Neural progenitor cell (in vitro differentiated cells): Measurements from ENCODE around the gene EYS. TPM values are rescaled to one million over a fixed set of nuclear protein-coding genes. Genes with fewer than 3 reads are reported as not detected.

ENCODE experiments used
- DNase-seq: peaks from one replicate; pipeline ENCODE4 v3.0.0-alpha.2; 2016; ENCODE audit warnings: low spot score
- H2AFZ ChIP-seq: fragments of 200-600 bp; sonication (generic); replicated peaks from 2 replicates; pipeline ENCODE4 v1.6.1; 2016; ENCODE audit warnings: antibody characterized with exemption
- H3F3A ChIP-seq: fragments of 200-600 bp; sonication (generic); 2 replicates; pipeline ENCODE4 v1.6.1; 2016; ENCODE audit warnings: antibody characterized with exemption, low read depth
- H3K27ac ChIP-seq: fragments of 200-600 bp; sonication (generic); 2 replicates; pipeline ENCODE4 v1.5.1; 2016; ENCODE audit warnings: mild to moderate bottlenecking
- H3K27me3 ChIP-seq: fragments of 200-600 bp; sonication (generic); 2 replicates; pipeline ENCODE4 v1.6.1; 2016; ENCODE audit warnings: mild to moderate bottlenecking, moderate library complexity
- H3K36me3 ChIP-seq: fragments of 200-600 bp; sonication (generic); 2 replicates; pipeline ENCODE4 v1.5.1; 2016
- H3K4me1 ChIP-seq: fragments of 200-600 bp; sonication (generic); 2 replicates; pipeline ENCODE4 v1.6.1; 2016; ENCODE audit warnings: mixed run types
- H3K4me2 ChIP-seq: fragments of 200-600 bp; sonication (generic); 2 replicates; pipeline ENCODE4 v1.6.1; 2016
- H3K4me3 ChIP-seq: fragments of 200-600 bp; sonication (generic); 2 replicates; pipeline ENCODE4 v1.5.1; 2016
- H3K79me2 ChIP-seq: fragments of 200-600 bp; sonication (generic); 2 replicates; pipeline ENCODE4 v1.6.1; 2016; ENCODE audit warnings: low read depth
- H3K9ac ChIP-seq: fragments of 200-600 bp; sonication (generic); 2 replicates; pipeline ENCODE4 v1.6.1; 2016
- H3K9me3 ChIP-seq: fragments of 200-600 bp; sonication (generic); 2 replicates; pipeline ENCODE4 v1.5.1; 2016; ENCODE audit warnings: low read depth
- H4K20me1 ChIP-seq: fragments of 200-600 bp; sonication (generic); 2 replicates; pipeline ENCODE4 v1.6.1; 2016; ENCODE audit warnings: low read depth
- H3K27ac Mint-ChIP-seq: 3 replicates; pipeline ENCODE4 v1.8.0; 2021; ENCODE audit warnings: mixed read lengths
- H3K27me3 Mint-ChIP-seq: 2 replicates; pipeline ENCODE4 v1.8.0; 2022; ENCODE audit warnings: low read depth, mild to moderate bottlenecking, inconsistent platforms, moderate library complexity, mixed read lengths; ENCODE audit not compliant: insufficient read depth
- H3K36me3 Mint-ChIP-seq: 3 replicates; pipeline ENCODE4 v1.8.0; 2021; ENCODE audit warnings: mixed read lengths
- H3K4me1 Mint-ChIP-seq: 3 replicates; pipeline ENCODE4 v1.8.0; 2021; ENCODE audit warnings: mixed read lengths
- H3K4me3 Mint-ChIP-seq: 3 replicates; pipeline ENCODE4 v1.8.0; 2021; ENCODE audit warnings: mild to moderate bottlenecking, moderate library complexity, mixed read lengths
- H3K9me3 Mint-ChIP-seq: 3 replicates; pipeline ENCODE4 v1.8.0; 2020; ENCODE audit warnings: mixed read lengths
- EZH2 ChIP-seq: fragments of 200-600 bp; sonication (generic); IDR thresholded peaks from 2 replicates; pipeline ENCODE4 v1.6.1; 2017; ENCODE audit warnings: antibody characterized with exemption, mild to moderate bottlenecking, moderate library complexity
- EZH2phosphoT487 ChIP-seq: fragments of 200-600 bp; sonication (generic); IDR thresholded peaks from 2 replicates; pipeline ENCODE4 v1.6.1; 2017; ENCODE audit warnings: antibody characterized with exemption
- total RNA-seq: library from RNA; depleted of rRNA; stranded (reverse); fragments of >200 nt; gene quantifications from 2 replicates; pipeline ENCODE4 v1.2.3, GENCODE V29; 2015; ENCODE audit warnings: low replicate concordance
- TF ChIP-seq, protein P1 (sequence below): fragments of 200-600 bp; sonication (generic); IDR thresholded peaks from 2 replicates; pipeline ENCODE4 v1.5.1; 2017; ENCODE audit warnings: antibody characterized with exemption, mild to moderate bottlenecking

Gene EYS
- total RNA-seq, 1 donor from 2014 or later: not detected

DNA sequence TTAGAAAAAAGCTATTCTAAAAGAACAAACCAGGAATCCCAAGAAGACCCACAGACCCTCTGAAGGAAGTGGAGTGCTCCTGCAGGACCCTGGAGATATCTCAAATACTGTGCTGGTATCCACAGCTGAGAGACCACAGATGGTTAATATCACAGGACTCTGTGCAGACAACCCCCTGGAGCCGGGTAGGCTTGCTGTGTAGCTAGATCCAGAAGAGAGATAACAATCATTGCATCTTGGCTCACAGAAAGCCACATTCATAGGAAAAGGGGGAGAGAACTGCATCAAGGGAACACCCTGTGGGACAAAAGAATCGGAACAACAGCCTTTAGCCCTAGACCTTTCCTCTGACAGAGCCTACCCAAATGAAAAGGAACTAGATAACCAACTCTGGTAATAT, 1381.9 kb downstream of the EYS start:
- no peak overlapping the region for H3K4me3 Mint-ChIP-seq
- H3K36me3 Mint-ChIP-seq: no peaks in the 10 kb centered on the region
- no peak for DNase-seq
- Histone ChIP-seq H3K4me2 (no peak overlapping the region), H4K20me1 (no peaks in the 10 kb centered on the region), H3K9ac (no peak overlapping the region), H2AFZ (no peak overlapping the region), H3K9me3 (no peaks in the 10 kb centered on the region), H3K4me3 (no peak overlapping the region), H3K79me2 (no peaks in the 10 kb centered on the region), H3K27ac (no peak overlapping the region), H3K4me1 (no peaks in the 10 kb centered on the region), H3F3A (no peaks in the 10 kb centered on the region), H3K27me3 (no peaks in the 10 kb centered on the region), H3K36me3 (no peaks in the 10 kb centered on the region)
- TF ChIP-seq EZH2phosphoT487 (no peak), EZH2 (no peak)
- TF ChIP-seq, protein P1, sequence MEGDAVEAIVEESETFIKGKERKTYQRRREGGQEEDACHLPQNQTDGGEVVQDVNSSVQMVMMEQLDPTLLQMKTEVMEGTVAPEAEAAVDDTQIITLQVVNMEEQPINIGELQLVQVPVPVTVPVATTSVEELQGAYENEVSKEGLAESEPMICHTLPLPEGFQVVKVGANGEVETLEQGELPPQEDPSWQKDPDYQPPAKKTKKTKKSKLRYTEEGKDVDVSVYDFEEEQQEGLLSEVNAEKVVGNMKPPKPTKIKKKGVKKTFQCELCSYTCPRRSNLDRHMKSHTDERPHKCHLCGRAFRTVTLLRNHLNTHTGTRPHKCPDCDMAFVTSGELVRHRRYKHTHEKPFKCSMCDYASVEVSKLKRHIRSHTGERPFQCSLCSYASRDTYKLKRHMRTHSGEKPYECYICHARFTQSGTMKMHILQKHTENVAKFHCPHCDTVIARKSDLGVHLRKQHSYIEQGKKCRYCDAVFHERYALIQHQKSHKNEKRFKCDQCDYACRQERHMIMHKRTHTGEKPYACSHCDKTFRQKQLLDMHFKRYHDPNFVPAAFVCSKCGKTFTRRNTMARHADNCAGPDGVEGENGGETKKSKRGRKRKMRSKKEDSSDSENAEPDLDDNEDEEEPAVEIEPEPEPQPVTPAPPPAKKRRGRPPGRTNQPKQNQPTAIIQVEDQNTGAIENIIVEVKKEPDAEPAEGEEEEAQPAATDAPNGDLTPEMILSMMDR: no peak
- no peak overlapping the region for H3K27ac Mint-ChIP-seq
- peaks cover 9% of the 10 kb centered on the region for H3K9me3 Mint-ChIP-seq
- peaks cover 2% of the 10 kb centered on the region for H3K4me1 Mint-ChIP-seq
- H3K27me3 Mint-ChIP-seq: peaks cover 4% of the 10 kb centered on the region

DNA sequence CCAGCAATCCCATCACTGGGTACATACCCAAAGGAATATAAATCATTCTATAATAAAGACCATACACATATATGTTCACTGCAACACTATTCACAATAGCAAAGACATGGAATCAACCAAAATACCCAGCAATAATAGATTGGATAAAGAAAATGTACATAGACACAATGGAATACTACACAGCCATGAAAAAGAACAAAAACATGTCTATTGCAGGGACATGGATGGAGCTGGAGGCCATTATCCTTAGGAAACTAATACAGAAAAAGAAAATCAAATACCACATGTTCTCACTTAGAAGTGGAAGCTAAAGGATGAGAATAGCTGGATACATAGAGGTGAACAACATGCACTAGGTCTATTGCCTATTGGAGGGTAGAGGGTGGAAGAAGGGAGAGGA, 1396.8 kb downstream of the EYS start:
- DNase-seq: no peak
- TF ChIP-seq, protein P1: no peak
- TF ChIP-seq EZH2 (no peak), EZH2phosphoT487 (no peak)
- Mint-ChIP-seq H3K4me1 (no peaks in the 10 kb centered on the region), H3K9me3 (peaks cover 9% of the 10 kb centered on the region), H3K27ac (no peak overlapping the region), H3K36me3 (no peaks in the 10 kb centered on the region), H3K4me3 (no peak overlapping the region), H3K27me3 (no peaks in the 10 kb centered on the region)
- Histone ChIP-seq H3K27ac (no peak overlapping the region), H2AFZ (no peak overlapping the region), H3K4me3 (no peak overlapping the region), H3K9ac (no peak overlapping the region), H3K4me2 (no peak overlapping the region), H3K4me1 (peaks cover 3% of the 10 kb centered on the region), H3F3A (peaks cover 5% of the 10 kb centered on the region), H3K9me3 (no peaks in the 10 kb centered on the region), H3K36me3 (no peaks in the 10 kb centered on the region), H4K20me1 (no peaks in the 10 kb centered on the region), H3K79me2 (no peaks in the 10 kb centered on the region), H3K27me3 (no peaks in the 10 kb centered on the region)

DNA sequence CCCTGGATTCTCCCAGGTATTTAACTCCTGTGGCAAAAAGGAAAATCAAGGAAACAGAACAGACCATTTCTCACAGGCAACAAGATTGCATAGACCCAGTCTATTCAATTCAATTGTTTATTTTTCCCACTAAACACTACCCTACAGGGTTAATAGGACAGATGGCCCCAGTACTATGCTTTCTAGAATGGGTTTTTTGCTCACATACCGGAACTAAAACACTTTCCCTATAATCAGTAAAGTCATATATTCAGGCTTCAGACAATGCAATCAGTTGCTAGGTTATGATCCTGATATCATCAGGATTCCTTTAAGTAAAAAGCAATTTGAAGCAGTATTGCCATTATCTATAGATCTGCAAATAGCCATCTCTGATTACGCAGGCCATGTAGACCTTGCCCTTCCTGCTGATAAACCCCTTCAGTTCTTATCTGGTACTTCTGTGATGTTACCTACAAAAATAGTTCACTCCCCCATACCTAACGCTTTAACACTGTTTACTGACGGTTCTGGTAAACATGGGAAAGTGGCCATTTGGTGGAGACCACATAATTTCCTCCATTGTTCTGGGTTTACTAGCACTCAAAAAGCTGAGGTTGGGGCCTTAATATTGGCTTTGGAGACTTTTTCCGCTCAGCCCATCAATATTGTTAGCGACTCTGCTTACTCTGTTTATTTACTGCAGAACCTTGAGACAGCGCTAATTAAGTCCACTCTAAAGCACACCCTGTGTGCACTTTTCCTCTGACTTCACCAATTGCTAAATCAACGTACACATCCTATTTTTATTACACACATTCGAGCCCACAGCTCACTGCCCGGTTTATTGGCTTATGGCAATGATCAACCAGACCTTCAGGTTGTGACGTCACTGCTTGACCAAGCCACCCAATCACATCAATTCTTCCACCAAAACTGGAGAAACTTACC, 1405.5 kb downstream of the EYS start:
- Mint-ChIP-seq H3K27ac (no peak overlapping the region), H3K9me3 (peaks cover 39% of the 10 kb centered on the region), H3K36me3 (peaks cover 6% of the 10 kb centered on the region), H3K4me1 (no peaks in the 10 kb centered on the region), H3K4me3 (no peak overlapping the region), H3K27me3 (peaks cover 3% of the 10 kb centered on the region)
- no peak overlapping the region for H3K4me3 ChIP-seq
- H3K4me2 ChIP-seq: no peak overlapping the region
- no peaks in the 10 kb centered on the region for H3K4me1 ChIP-seq
- H3K9ac ChIP-seq: no peak overlapping the region
- H3K36me3 ChIP-seq: no peaks in the 10 kb centered on the region
- no peaks in the 10 kb centered on the region for H3K79me2 ChIP-seq
- peaks cover 7% of the 10 kb centered on the region for H3F3A ChIP-seq
- DNase-seq: no peak
- no peaks in the 10 kb centered on the region for H4K20me1 ChIP-seq
- peaks cover 4% of the 10 kb centered on the region for H3K9me3 ChIP-seq
- no peak overlapping the region for H3K27ac ChIP-seq
- no peak overlapping the region for H2AFZ ChIP-seq
- H3K27me3 ChIP-seq: no peaks in the 10 kb centered on the region
- TF ChIP-seq EZH2phosphoT487: no peak
- no peak for TF ChIP-seq EZH2
- TF ChIP-seq, protein P1: no peak
